Right lobe of liver (tissue), 6 donors: Measurements from ENCODE around the gene NUDT6. TPM values are rescaled to one million over a fixed set of nuclear protein-coding genes. Genes with fewer than 3 reads are reported as not detected.

Source experiments
- ATAC-seq, 4 donors: fragments of 200-7000 bp; cut with Tn5 transposase; one replicate each; pipeline ENCODE4 v1.9.1; 2020; ENCODE audit warnings: mild to moderate bottlenecking in 4 of 4, moderate library complexity in 4 of 4
- DNase-seq, 3 donors: peaks; one replicate each; pipeline ENCODE4 v3.0.0-alpha.2; 2020
- H3K27ac ChIP-seq, 3 donors: fragments of 200-600 bp; one replicate each; pipeline ENCODE4 v1.8.0; 2022
- H3K27me3 ChIP-seq, 2 donors: fragments of 200-600 bp; one replicate each; pipeline ENCODE4 v1.8.0; 2022
- H3K36me3 ChIP-seq, 4 donors: fragments of 200-600 bp; sonication (generic) in 1 of 4; one replicate each; pipeline versions ENCODE4 v1.5.1 to v1.8.0; 2017 to 2022; ENCODE audit warnings: control low read depth in 1 of 4
- H3K4me1 ChIP-seq, 4 donors: fragments of 200-600 bp; sonication (generic) in 1 of 4; one replicate each; pipeline versions ENCODE4 v1.5.1 to v1.8.0; 2017 to 2022; ENCODE audit warnings: control low read depth in 1 of 4
- H3K4me3 ChIP-seq, 3 donors: fragments of 200-600 bp; one replicate each; pipeline ENCODE4 v1.8.0; 2022
- H3K9me3 ChIP-seq, 4 donors: fragments of 200-600 bp; sonication (generic) in 1 of 4; one replicate each; pipeline versions ENCODE4 v1.5.1 to v1.8.0; 2017 to 2022; ENCODE audit warnings: control low read depth in 1 of 4
- POLR2A ChIP-seq: fragments of 450-650 bp; IDR thresholded peaks from one replicate; pipeline ENCODE4 v1.6.1; 2017; ENCODE audit warnings: antibody characterized with exemption, mild to moderate bottlenecking
- WGBS: methylation state at CpG from one replicate; pipeline ENCODE4 v1.1.6; 2018; ENCODE audit warnings: low coverage, low lambda C conversion rate; ENCODE audit not compliant: insufficient coverage; ENCODE audit errors: missing lambda C conversion rate; 5-methylcytosine and 5-hydroxymethylcytosine counted together
- intact Hi-C, 2 donors: fragments of 100-400 bp; cut with DNase I; formaldehyde crosslinking; loops; one replicate each; pipeline versions ENCODE4 v1.11.2 to v1.14.1; 2022
- total RNA-seq, 6 experiments: library from RNA; depleted of rRNA in 2 of 6; stranded (reverse); fragments of >200 nt in 2 of 6; fragmentation: NEBNext Ultra II Directional in 3 of 6; extraction: Animal tissue kit (Norgen Biotek cat#: 25700) in 3 of 6; gene quantifications; one replicate each; pipeline versions ENCODE4 v1.1.0 to v1.2.4, GENCODE V29; 2016 to 2023
- TF ChIP-seq, protein P1 (sequence below), 4 donors: fragments of 200-600 bp in 3 of 4; fragments of 450-650 bp in 1 of 4; IDR thresholded peaks; one replicate each; pipeline versions ENCODE4 v1.5.1 to v1.8.0; 2016 to 2022; ENCODE audit warnings: antibody characterized with exemption in 4 of 4, mild to moderate bottlenecking in 2 of 4
- donor health status: DM: no; HTN: yes; CAD: no.
- donor health status: DM: no; HTN: no; CAD: no.
- donor health status: DM: no; HTN: no; CAD: no.
- donor health status: DM: no; HTN: yes; CAD: no.
- donor health status: DM: no; HTN: yes; CAD: no.

NUDT6 gene
- total RNA-seq, 6 experiments from 2014 or later: 8.0 to 20.5 (median 17.1) TPM

- H3K4me3 ChIP-seq: no peak overlapping the region
- ATAC-seq (peak in 1 of 4 donors; percentile 21), DNase-seq (no peak)
- H3K36me3 ChIP-seq: no peaks in the 10 kb centered on the region
- intact Hi-C loops: no loop called here
- peaks cover 0 to 6% (median 0%) of the 10 kb centered on the region in 4 donors for H3K4me1 ChIP-seq
- H3K27ac ChIP-seq: no peak overlapping the region
- TF ChIP-seq, protein P1, sequence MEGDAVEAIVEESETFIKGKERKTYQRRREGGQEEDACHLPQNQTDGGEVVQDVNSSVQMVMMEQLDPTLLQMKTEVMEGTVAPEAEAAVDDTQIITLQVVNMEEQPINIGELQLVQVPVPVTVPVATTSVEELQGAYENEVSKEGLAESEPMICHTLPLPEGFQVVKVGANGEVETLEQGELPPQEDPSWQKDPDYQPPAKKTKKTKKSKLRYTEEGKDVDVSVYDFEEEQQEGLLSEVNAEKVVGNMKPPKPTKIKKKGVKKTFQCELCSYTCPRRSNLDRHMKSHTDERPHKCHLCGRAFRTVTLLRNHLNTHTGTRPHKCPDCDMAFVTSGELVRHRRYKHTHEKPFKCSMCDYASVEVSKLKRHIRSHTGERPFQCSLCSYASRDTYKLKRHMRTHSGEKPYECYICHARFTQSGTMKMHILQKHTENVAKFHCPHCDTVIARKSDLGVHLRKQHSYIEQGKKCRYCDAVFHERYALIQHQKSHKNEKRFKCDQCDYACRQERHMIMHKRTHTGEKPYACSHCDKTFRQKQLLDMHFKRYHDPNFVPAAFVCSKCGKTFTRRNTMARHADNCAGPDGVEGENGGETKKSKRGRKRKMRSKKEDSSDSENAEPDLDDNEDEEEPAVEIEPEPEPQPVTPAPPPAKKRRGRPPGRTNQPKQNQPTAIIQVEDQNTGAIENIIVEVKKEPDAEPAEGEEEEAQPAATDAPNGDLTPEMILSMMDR (IDR thresholded peaks at IDR 0.05): no peak
- no peaks in the 10 kb centered on the region for H3K27me3 ChIP-seq
- no peaks in the 10 kb centered on the region for H3K9me3 ChIP-seq
Measured at GRCh38 chr4:122879001-122879400, 43.4 kb downstream of the NUDT6 start.

DNA sequence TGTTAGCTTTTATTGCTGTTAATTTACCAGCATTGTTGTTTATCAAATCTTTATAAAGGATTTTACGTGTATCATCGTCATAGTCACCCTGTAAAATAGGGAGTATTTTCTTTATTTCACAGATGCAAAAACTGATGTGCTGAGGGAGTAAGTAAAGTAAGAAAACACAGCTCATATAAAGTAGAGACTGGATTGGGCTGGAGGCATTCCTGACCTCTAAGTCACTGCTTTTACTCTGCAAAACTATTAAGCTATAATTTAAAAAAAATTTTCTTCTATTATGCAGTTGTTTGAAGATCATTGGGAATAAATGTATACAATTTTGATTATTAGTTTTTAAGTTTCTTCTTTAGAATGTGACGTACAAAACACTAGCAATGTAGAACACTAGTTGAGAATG lies 45.9 kb downstream of the NUDT6 start:
- TF ChIP-seq, protein P1 (IDR thresholded peaks at IDR 0.05): no peak
- no peak for TF ChIP-seq POLR2A
- no peaks in the 10 kb centered on the region for H3K27me3 ChIP-seq
- H3K36me3 ChIP-seq: no peaks in the 10 kb centered on the region
- intact Hi-C loops: no loop called here
- ATAC-seq: no peak
- no peaks in the 10 kb centered on the region for H3K9me3 ChIP-seq
- no peak for DNase-seq
- peaks cover 0 to 7% (median 0%) of the 10 kb centered on the region in 4 donors for H3K4me1 ChIP-seq
- no peak overlapping the region for H3K4me3 ChIP-seq
- no peak overlapping the region for H3K27ac ChIP-seq
- WGBS: 95% methylated on average over 3 of the region's 3 CpGs

DNA sequence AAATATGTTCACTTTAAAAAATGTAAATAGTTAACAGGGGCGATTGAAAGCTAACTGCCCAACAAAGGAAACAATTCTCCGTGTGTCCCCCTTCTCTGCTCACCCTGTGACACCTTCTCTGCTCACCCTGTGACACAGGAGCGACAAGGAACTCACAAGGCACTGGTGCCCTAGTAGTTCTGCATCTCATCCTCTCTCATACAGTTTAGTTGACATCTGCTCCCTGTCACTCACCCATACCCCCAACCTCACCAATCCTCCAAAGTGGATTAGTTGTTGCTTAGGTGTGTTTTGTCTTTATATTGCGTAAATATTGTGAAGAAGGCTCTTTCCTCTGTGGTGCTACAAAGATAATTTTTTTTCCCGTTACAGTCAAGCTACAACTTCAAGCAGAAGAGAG lies 46.4 kb downstream of the NUDT6 start:
- ATAC-seq (no peak), DNase-seq (no peak)
- intact Hi-C loops: no loop called here
- Histone ChIP-seq H3K36me3 (no peaks in the 10 kb centered on the region), H3K4me3 (no peak overlapping the region), H3K4me1 (peaks cover 0 to 7% (median 0%) of the 10 kb centered on the region in 4 donors), H3K9me3 (no peaks in the 10 kb centered on the region), H3K27ac (no peak overlapping the region), H3K27me3 (no peaks in the 10 kb centered on the region)
- 78% methylated on average over 5 of the region's 5 CpGs for WGBS
- TF ChIP-seq POLR2A: no peak
- TF ChIP-seq, protein P1 (IDR thresholded peaks at IDR 0.05): no peak

- Histone ChIP-seq H3K4me3 (no peak overlapping the region), H3K4me1 (peaks cover 0 to 7% (median 0%) of the 10 kb centered on the region in 4 donors), H3K27ac (no peak overlapping the region), H3K9me3 (no peaks in the 10 kb centered on the region), H3K36me3 (no peaks in the 10 kb centered on the region), H3K27me3 (no peaks in the 10 kb centered on the region)
- DNase-seq (no peak), ATAC-seq (peak in 1 of 4 donors; percentile 62)
- TF ChIP-seq, protein P1 (IDR thresholded peaks at IDR 0.05): no peak
- TF ChIP-seq POLR2A: no peak
- intact Hi-C loops: no loop called here
- WGBS: 62% methylated on average over 4 of the region's 4 CpGs
Measured at GRCh38 chr4:122873821-122874593, 48.4 kb downstream of the NUDT6 start.
